Measurements from ENCODE around the gene FXYD2.

- TF ChIP-seq YY1 (IDR thresholded peaks at IDR 0.05; ENCODE audit: insufficient read depth, insufficient read length) (no peak), ZNF274 (IDR thresholded peaks at IDR 0.05; ENCODE audit: low read depth, low read length) (no peak), SUZ12 (IDR thresholded peaks at IDR 0.05; ENCODE audit: extremely low read depth, insufficient read depth, insufficient read length) (no peak)
These were observed 5.5 kb upstream of the FXYD2 start for GRCh38 chr11:117830072-117830471.
